WTC11 (cell line): Measurements from ENCODE around the gene VPS8. TPM values are rescaled to one million over a fixed set of nuclear protein-coding genes. Genes with fewer than 3 reads are reported as not detected.

Experiments
- ATAC-seq: fragments of 200-7000 bp; cut with Tn5 transposase; 2 replicates; pipeline ENCODE4 v1.10.0; 2021; ENCODE audit warnings: mild to moderate bottlenecking, moderate library complexity
- CTCF ChIA-PET: fragments of 300-600 bp; sonication (Branson Sonifier 250); formaldehyde crosslinking; loops from one replicate; lab custom pipeline; 2021; ENCODE audit warnings: antibody characterized with exemption; lab: Charles Lee
- POLR2A ChIA-PET: fragments of 350-600 bp; sonication (Branson Sonifier 250); formaldehyde crosslinking; loops from one replicate; lab custom pipeline; 2021; ENCODE audit warnings: antibody characterized with exemption; lab: Charles Lee
- DNase-seq: peaks from one replicate; pipeline ENCODE4 v3.0.0; 2021; ENCODE audit warnings: low spot score
- H3K27ac Mint-ChIP-seq: 2 replicates; pipeline ENCODE4 v1.8.0; 2021; ENCODE audit warnings: mixed read lengths
- H3K27me3 Mint-ChIP-seq: 2 replicates; pipeline ENCODE4 v1.8.0; 2021; ENCODE audit warnings: low read depth, mild to moderate bottlenecking, moderate library complexity, mixed read lengths
- H3K36me3 Mint-ChIP-seq: 2 replicates; pipeline ENCODE4 v1.8.0; 2021; ENCODE audit warnings: mixed read lengths
- H3K4me1 Mint-ChIP-seq: 2 replicates; pipeline ENCODE4 v1.8.0; 2022; ENCODE audit warnings: mixed read lengths
- H3K4me3 Mint-ChIP-seq: 2 replicates; pipeline ENCODE4 v1.8.0; 2021; ENCODE audit warnings: mild to moderate bottlenecking, moderate library complexity, mixed read lengths
- H3K9me3 Mint-ChIP-seq: 2 replicates; pipeline ENCODE4 v1.8.0; 2021; ENCODE audit warnings: mixed read lengths
- MXD4 ChIP-seq: fragments of 250-450 bp; sonication (Bioruptor Pico); IDR thresholded peaks from 2 replicates; pipeline ENCODE4 v1.8.0; 2021; ENCODE audit warnings: mild to moderate bottlenecking, moderate library complexity, borderline replicate concordance
- RORB ChIP-seq: fragments of 250-450 bp; sonication (Bioruptor Pico); IDR thresholded peaks from 2 replicates; pipeline ENCODE4 v1.9.0; 2021; ENCODE audit warnings: mild to moderate bottlenecking
- total RNA-seq: library from RNA; stranded (reverse); gene quantifications from 3 replicates; pipeline ENCODE4 v1.2.3, GENCODE V29; 2021
- TF ChIP-seq, protein P1 (sequence below): sonication (generic); formaldehyde crosslinking; IDR thresholded peaks from 2 replicates; pipeline ENCODE4 v1.8.0; 2022; ENCODE audit warnings: mild to moderate bottlenecking, missing genetic modification reagents
- TF ChIP-seq, protein P2 (sequence below): sonication (generic); formaldehyde crosslinking; IDR thresholded peaks from 2 replicates; pipeline ENCODE4 v1.8.0; 2022; ENCODE audit warnings: missing genetic modification reagents
- TF ChIP-seq, protein P3 (sequence below): fragments of 250-450 bp; sonication (Bioruptor Pico); conservative IDR thresholded peaks from 2 replicates; pipeline ENCODE4 v1.9.0; 2021; ENCODE audit warnings: mild to moderate bottlenecking
- TF ChIP-seq, protein P4 (sequence below): sonication (generic); formaldehyde crosslinking; IDR thresholded peaks from 2 replicates; pipeline ENCODE4 v1.8.0; 2022; ENCODE audit warnings: mild to moderate bottlenecking, missing genetic modification reagents
- TF ChIP-seq, protein P5 (sequence below): sonication (generic); formaldehyde crosslinking; IDR thresholded peaks from 2 replicates; pipeline ENCODE4 v1.8.1; 2022; ENCODE audit warnings: missing genetic modification reagents, borderline replicate concordance
- TF ChIP-seq, protein P6 (sequence below): fragments of 250-450 bp; sonication (Bioruptor Pico); IDR thresholded peaks from 2 replicates; pipeline ENCODE4 v1.9.0; 2021; ENCODE audit warnings: mild to moderate bottlenecking
- TF ChIP-seq, protein P7 (sequence below): sonication (generic); formaldehyde crosslinking; IDR thresholded peaks from 2 replicates; pipeline ENCODE4 v1.8.0; 2023; ENCODE audit warnings: missing genetic modification reagents
- TF ChIP-seq, protein P8 (sequence below): sonication (generic); formaldehyde crosslinking; IDR thresholded peaks from 2 replicates; pipeline ENCODE4 v1.8.1; 2023; ENCODE audit warnings: mild to moderate bottlenecking, missing genetic modification reagents

The VPS8 gene
- total RNA-seq, 1 experiment from 2014 or later, result 44.9 TPM

DNA sequence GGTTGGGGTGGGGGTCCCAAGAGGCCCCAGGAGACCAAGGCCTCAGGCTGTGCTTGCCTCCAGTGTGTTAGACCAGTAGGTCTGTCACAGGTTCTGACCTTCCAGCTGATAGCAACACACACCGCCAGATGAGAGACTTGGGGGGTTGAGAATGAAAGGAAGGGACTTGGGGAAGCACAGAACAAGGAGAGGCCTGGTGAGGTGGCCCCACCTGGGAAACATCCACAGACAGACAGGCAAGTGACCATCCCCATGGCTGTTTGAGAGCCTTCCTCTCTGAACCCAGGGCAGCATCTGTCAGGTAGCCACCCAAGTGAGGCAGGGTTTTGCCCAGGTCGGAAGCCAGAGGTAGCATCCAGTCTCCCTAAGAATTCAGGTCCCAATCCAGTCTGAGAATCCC lies 35.0 kb upstream of the VPS8 start:
- ATAC-seq (no peak), DNase-seq (no peak)
- Mint-ChIP-seq H3K36me3 (no peaks in the 10 kb centered on the region), H3K4me3 (no peak overlapping the region), H3K27ac (no peak overlapping the region), H3K27me3 (no peaks in the 10 kb centered on the region; the same call in none of the 2 replicates), H3K4me1 (peaks cover 43% of the 10 kb centered on the region), H3K9me3 (no peaks in the 10 kb centered on the region)
- CTCF ChIA-PET, result interaction anchor here (0.6 to 3.1 kb wide), 16 partner anchors 9 to 432 kb away, joined by 3 to 18 read pairs (median 4); no protein-coding TSS in a partner anchor
- TF ChIP-seq, protein P1, sequence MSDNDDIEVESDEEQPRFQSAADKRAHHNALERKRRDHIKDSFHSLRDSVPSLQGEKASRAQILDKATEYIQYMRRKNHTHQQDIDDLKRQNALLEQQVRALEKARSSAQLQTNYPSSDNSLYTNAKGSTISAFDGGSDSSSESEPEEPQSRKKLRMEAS (CRISPR knock-in tag), result no peak
- TF ChIP-seq, protein P2, sequence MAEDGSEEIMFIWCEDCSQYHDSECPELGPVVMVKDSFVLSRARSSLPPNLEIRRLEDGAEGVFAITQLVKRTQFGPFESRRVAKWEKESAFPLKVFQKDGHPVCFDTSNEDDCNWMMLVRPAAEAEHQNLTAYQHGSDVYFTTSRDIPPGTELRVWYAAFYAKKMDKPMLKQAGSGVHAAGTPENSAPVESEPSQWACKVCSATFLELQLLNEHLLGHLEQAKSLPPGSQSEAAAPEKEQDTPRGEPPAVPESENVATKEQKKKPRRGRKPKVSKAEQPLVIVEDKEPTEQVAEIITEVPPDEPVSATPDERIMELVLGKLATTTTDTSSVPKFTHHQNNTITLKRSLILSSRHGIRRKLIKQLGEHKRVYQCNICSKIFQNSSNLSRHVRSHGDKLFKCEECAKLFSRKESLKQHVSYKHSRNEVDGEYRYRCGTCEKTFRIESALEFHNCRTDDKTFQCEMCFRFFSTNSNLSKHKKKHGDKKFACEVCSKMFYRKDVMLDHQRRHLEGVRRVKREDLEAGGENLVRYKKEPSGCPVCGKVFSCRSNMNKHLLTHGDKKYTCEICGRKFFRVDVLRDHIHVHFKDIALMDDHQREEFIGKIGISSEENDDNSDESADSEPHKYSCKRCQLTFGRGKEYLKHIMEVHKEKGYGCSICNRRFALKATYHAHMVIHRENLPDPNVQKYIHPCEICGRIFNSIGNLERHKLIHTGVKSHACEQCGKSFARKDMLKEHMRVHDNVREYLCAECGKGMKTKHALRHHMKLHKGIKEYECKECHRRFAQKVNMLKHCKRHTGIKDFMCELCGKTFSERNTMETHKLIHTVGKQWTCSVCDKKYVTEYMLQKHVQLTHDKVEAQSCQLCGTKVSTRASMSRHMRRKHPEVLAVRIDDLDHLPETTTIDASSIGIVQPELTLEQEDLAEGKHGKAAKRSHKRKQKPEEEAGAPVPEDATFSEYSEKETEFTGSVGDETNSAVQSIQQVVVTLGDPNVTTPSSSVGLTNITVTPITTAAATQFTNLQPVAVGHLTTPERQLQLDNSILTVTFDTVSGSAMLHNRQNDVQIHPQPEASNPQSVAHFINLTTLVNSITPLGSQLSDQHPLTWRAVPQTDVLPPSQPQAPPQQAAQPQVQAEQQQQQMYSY (CRISPR knock-in tag), result no peak
- TF ChIP-seq RORB (CRISPR knock-in tag) (no peak), MXD4 (no peak)
- TF ChIP-seq, protein P3, sequence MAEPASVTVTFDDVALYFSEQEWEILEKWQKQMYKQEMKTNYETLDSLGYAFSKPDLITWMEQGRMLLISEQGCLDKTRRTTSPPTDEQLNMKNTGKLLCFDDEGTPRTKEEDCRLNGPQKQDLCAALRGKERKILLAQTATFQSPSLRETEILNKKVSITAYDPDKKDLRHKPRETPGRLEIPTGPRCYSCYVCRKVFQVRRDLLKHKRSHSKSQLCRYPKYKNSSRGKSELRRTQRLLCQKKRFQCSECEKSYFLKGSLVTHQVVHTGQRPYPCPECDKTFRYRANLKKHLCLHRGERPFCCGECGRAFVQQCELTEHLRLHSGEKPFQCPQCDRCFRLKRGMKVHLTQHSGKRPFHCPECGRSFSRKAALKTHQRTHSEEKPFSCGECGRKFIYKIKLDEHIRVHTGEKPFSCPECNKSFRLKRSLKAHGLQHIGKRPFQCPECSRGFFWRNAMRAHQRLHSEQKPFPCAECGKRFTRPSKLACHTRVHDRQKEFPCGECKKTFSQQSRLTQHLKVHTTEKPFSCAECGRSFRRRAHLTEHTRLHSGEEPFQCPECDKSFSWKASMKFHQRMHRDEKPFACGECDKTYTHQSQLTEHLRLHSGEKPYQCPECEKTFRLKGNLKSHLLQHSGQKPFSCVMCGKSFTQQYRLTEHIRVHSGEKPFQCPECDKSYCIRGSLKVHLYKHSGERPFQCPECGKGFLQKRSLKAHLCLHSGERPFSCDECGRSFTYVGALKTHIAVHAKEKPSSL (CRISPR knock-in tag), result no peak
- TF ChIP-seq, protein P4, sequence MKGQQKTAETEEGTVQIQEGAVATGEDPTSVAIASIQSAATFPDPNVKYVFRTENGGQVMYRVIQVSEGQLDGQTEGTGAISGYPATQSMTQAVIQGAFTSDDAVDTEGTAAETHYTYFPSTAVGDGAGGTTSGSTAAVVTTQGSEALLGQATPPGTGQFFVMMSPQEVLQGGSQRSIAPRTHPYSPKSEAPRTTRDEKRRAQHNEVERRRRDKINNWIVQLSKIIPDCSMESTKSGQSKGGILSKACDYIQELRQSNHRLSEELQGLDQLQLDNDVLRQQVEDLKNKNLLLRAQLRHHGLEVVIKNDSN (CRISPR knock-in tag), result no peak
- TF ChIP-seq, protein P5, sequence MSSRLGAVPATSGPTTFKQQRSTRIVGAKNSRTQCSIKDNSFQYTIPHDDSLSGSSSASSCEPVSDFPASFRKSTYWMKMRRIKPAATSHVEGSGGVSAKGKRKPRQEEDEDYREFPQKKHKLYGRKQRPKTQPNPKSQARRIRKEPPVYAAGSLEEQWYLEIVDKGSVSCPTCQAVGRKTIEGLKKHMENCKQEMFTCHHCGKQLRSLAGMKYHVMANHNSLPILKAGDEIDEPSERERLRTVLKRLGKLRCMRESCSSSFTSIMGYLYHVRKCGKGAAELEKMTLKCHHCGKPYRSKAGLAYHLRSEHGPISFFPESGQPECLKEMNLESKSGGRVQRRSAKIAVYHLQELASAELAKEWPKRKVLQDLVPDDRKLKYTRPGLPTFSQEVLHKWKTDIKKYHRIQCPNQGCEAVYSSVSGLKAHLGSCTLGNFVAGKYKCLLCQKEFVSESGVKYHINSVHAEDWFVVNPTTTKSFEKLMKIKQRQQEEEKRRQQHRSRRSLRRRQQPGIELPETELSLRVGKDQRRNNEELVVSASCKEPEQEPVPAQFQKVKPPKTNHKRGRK (CRISPR knock-in tag), result no peak
- TF ChIP-seq, protein P6, sequence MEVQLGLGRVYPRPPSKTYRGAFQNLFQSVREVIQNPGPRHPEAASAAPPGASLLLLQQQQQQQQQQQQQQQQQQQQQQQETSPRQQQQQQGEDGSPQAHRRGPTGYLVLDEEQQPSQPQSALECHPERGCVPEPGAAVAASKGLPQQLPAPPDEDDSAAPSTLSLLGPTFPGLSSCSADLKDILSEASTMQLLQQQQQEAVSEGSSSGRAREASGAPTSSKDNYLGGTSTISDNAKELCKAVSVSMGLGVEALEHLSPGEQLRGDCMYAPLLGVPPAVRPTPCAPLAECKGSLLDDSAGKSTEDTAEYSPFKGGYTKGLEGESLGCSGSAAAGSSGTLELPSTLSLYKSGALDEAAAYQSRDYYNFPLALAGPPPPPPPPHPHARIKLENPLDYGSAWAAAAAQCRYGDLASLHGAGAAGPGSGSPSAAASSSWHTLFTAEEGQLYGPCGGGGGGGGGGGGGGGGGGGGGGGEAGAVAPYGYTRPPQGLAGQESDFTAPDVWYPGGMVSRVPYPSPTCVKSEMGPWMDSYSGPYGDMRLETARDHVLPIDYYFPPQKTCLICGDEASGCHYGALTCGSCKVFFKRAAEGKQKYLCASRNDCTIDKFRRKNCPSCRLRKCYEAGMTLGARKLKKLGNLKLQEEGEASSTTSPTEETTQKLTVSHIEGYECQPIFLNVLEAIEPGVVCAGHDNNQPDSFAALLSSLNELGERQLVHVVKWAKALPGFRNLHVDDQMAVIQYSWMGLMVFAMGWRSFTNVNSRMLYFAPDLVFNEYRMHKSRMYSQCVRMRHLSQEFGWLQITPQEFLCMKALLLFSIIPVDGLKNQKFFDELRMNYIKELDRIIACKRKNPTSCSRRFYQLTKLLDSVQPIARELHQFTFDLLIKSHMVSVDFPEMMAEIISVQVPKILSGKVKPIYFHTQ (CRISPR knock-in tag), result no peak
- TF ChIP-seq, protein P7, sequence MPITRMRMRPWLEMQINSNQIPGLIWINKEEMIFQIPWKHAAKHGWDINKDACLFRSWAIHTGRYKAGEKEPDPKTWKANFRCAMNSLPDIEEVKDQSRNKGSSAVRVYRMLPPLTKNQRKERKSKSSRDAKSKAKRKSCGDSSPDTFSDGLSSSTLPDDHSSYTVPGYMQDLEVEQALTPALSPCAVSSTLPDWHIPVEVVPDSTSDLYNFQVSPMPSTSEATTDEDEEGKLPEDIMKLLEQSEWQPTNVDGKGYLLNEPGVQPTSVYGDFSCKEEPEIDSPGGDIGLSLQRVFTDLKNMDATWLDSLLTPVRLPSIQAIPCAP (CRISPR knock-in tag), result no peak
- TF ChIP-seq, protein P8, sequence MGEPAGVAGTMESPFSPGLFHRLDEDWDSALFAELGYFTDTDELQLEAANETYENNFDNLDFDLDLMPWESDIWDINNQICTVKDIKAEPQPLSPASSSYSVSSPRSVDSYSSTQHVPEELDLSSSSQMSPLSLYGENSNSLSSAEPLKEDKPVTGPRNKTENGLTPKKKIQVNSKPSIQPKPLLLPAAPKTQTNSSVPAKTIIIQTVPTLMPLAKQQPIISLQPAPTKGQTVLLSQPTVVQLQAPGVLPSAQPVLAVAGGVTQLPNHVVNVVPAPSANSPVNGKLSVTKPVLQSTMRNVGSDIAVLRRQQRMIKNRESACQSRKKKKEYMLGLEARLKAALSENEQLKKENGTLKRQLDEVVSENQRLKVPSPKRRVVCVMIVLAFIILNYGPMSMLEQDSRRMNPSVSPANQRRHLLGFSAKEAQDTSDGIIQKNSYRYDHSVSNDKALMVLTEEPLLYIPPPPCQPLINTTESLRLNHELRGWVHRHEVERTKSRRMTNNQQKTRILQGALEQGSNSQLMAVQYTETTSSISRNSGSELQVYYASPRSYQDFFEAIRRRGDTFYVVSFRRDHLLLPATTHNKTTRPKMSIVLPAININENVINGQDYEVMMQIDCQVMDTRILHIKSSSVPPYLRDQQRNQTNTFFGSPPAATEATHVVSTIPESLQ (CRISPR knock-in tag), result no peak
- POLR2A ChIA-PET, result interaction anchor here (0.8 kb wide), 1 partner anchor 216 kb away, joined by 7 read pairs; the partner anchor contains the start of gene EPHB3
